Hepatocyte (in vitro differentiated cells): ENCODE measurements around the gene GP1BB.

Experiments used
- CTCF ChIP-seq: fragments of 200-600 bp; sonication (generic); IDR thresholded peaks from 2 replicates; pipeline ENCODE4 v1.5.1; 2016; ENCODE audit warnings: antibody characterized with exemption, mild to moderate bottlenecking; ENCODE audit not compliant: poor library complexity
- EZH2 ChIP-seq: fragments of 200-600 bp; sonication (generic); IDR thresholded peaks from 2 replicates; pipeline ENCODE4 v1.6.1; 2016; ENCODE audit warnings: antibody characterized with exemption, mild to moderate bottlenecking, borderline replicate concordance

GRCh38 chr22:19715188-19715930, 8.0 kb upstream of the GP1BB start:
- TF ChIP-seq CTCF (no peak), EZH2 (no peak)
